ENCODE data around the gene TRAPPC10.

DNA sequence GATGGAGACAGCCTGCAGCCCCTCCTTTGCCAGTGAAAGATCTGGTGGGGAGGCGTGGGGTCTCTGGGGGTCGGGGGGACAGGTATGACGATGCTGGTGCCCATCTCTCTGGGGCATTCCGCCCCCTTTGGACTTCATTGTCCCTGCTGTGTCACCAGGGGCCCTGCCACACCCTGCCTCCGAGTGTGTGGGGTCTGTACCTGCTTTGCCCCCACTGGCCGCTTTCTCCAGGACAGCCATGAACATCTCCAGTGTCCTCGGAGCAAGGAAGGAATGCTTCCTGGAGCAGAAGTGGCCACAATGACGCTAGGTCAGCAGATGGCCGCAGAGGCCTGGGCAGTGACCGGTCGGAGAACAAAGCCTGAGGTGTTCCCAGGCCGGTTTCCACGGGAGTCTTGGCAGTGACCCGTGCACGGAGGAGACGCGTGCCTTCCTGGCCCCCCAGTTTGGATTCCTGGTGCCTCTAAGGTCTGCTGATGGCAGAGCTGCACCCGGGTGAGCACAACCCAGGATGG is 18.6 kb upstream of the TRAPPC10 start:
- TF ChIP-seq, protein P1, sequence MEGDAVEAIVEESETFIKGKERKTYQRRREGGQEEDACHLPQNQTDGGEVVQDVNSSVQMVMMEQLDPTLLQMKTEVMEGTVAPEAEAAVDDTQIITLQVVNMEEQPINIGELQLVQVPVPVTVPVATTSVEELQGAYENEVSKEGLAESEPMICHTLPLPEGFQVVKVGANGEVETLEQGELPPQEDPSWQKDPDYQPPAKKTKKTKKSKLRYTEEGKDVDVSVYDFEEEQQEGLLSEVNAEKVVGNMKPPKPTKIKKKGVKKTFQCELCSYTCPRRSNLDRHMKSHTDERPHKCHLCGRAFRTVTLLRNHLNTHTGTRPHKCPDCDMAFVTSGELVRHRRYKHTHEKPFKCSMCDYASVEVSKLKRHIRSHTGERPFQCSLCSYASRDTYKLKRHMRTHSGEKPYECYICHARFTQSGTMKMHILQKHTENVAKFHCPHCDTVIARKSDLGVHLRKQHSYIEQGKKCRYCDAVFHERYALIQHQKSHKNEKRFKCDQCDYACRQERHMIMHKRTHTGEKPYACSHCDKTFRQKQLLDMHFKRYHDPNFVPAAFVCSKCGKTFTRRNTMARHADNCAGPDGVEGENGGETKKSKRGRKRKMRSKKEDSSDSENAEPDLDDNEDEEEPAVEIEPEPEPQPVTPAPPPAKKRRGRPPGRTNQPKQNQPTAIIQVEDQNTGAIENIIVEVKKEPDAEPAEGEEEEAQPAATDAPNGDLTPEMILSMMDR (IDR thresholded peaks at IDR 0.05) = no peak
- no peak for TF ChIP-seq POLR2A (IDR thresholded peaks at IDR 0.05)

Measured in thyroid gland (tissue), 4 donors.